Sigmoid colon (tissue), 4 donors: Measurements from ENCODE around the gene HPS5.

Source experiments
- CTCF ChIP-seq, 4 experiments: fragments of 450-650 bp in 3 of 4; fragments of 200-600 bp in 1 of 4; IDR thresholded peaks; one replicate each; pipeline ENCODE4 v1.5.1; 2016 to 2019; ENCODE audit warnings: antibody characterized with exemption in 4 of 4, mild to moderate bottlenecking in 3 of 4, moderate library complexity in 2 of 4
- POLR2AphosphoS5 ChIP-seq, 4 donors: sonication (generic); formaldehyde crosslinking; IDR thresholded peaks; one replicate each; pipeline ENCODE4 v1.6.1; 2017; ENCODE audit warnings: antibody characterized with exemption in 4 of 4

GRCh38 chr11:18230859-18231258 is 91.1 kb downstream of the HPS5 start:
- TF ChIP-seq CTCF (IDR thresholded peaks at IDR 0.05) (no peak), POLR2AphosphoS5 (IDR thresholded peaks at IDR 0.05) (no peak)
